Activated naive CD8-positive, alpha-beta T cell treated with anti-CD3 and anti-CD28 coated beads, Interleukin-2, amount 10 ng/mL, durations not matched to agents 7 days and 5 days (primary cell): ENCODE results near the gene TULP3. TPM values are rescaled to one million over a fixed set of nuclear protein-coding genes. Genes with fewer than 3 reads are reported as not detected.

ENCODE experiments used
- ATAC-seq: fragments of 150-1000 bp; cut with Tn5 transposase; one replicate; pipeline ENCODE4 v1.10.0; 2021; ENCODE audit warnings: low read depth, moderate library complexity
- POLR2A ChIA-PET: fragments of 350-600 bp; sonication (Branson Sonifier 250); formaldehyde crosslinking; loops from one replicate; lab custom pipeline; 2021; ENCODE audit warnings: antibody characterized with exemption; lab: Charles Lee
- DNase-seq: peaks from one replicate; pipeline ENCODE4 v3.0.0; 2021
- H3K27ac Mint-ChIP-seq: one replicate; pipeline ENCODE4 v1.8.0; 2022; ENCODE audit warnings: mild to moderate bottlenecking, mixed read lengths
- H3K27me3 Mint-ChIP-seq: one replicate; pipeline ENCODE4 v1.8.0; 2022; ENCODE audit warnings: mild to moderate bottlenecking, moderate library complexity, mixed read lengths
- H3K36me3 Mint-ChIP-seq: one replicate; pipeline ENCODE4 v1.8.0; 2021; ENCODE audit warnings: mild to moderate bottlenecking, mixed read lengths
- H3K4me1 Mint-ChIP-seq: one replicate; pipeline ENCODE4 v1.8.0; 2021; ENCODE audit warnings: mixed read lengths
- H3K4me3 Mint-ChIP-seq: one replicate; pipeline ENCODE4 v1.8.0; 2022; ENCODE audit warnings: mild to moderate bottlenecking, moderate library complexity, mixed read lengths
- H3K9me3 Mint-ChIP-seq: one replicate; pipeline ENCODE4 v1.8.0; 2021; ENCODE audit warnings: mixed read lengths
- total RNA-seq, 2 experiments: library from RNA; stranded (reverse); gene quantifications; one replicate each; pipeline ENCODE4 v1.2.3, GENCODE V29; 2021

Gene TULP3
- total RNA-seq: 1 to 10 TPM; 8.1 TPM

- H3K27ac Mint-ChIP-seq: peak within 1 kb of the TSS; percentile 83
- H3K9me3 Mint-ChIP-seq: no peaks in the 10 kb centered on the region
- DNase-seq (peak; percentile 95), ATAC-seq (peak; percentile 98)
- H3K27me3 Mint-ChIP-seq: no peaks in the 10 kb centered on the region
- H3K36me3 Mint-ChIP-seq: peaks cover 8% of the 10 kb centered on the region
- peak within 1 kb of the TSS; percentile 96 for H3K4me3 Mint-ChIP-seq
- POLR2A ChIA-PET: interaction anchor here (0.8 to 2.1 kb wide), 7 partner anchors 11 to 200 kb away, joined by 3 to 18 read pairs (median 3); partner anchors contain the start of genes FOXM1 and RHNO1
- H3K4me1 Mint-ChIP-seq: peaks cover 24% of the 10 kb centered on the region
Measured at GRCh38 chr12:2890388-2891239, at the start of gene TULP3. Gene TULP3, plus strand, starts transcription at chr12:2890891. Its CDS starts 57 bp downstream, at chr12:2890948.

- no peak overlapping the region for H3K27ac Mint-ChIP-seq
- H3K27me3 Mint-ChIP-seq: no peaks in the 10 kb centered on the region
- no peaks in the 10 kb centered on the region for H3K9me3 Mint-ChIP-seq
- no peak overlapping the region for H3K4me3 Mint-ChIP-seq
- ATAC-seq (no peak), DNase-seq (no peak)
- peaks cover 10% of the 10 kb centered on the region for H3K36me3 Mint-ChIP-seq
- POLR2A ChIA-PET: no interaction called here
- peaks cover 2% of the 10 kb centered on the region for H3K4me1 Mint-ChIP-seq
Measured at GRCh38 chr12:2841056-2841650, 49.5 kb upstream of the TULP3 start.

- no peak for ATAC-seq
- POLR2A ChIA-PET: no interaction called here
- Mint-ChIP-seq H3K27me3 (no peaks in the 10 kb centered on the region), H3K9me3 (no peaks in the 10 kb centered on the region), H3K36me3 (peaks cover 6% of the 10 kb centered on the region), H3K27ac (no peak overlapping the region), H3K4me1 (peaks cover 2% of the 10 kb centered on the region), H3K4me3 (no peak overlapping the region)
- no peak for DNase-seq
Measured at GRCh38 chr12:2842948-2843347, 47.7 kb upstream of the TULP3 start.

- no peak overlapping the region for H3K4me3 Mint-ChIP-seq
Measured at GRCh38 chr12:2844786-2845185, 45.9 kb upstream of the TULP3 start.

GRCh38 chr12:2845280-2845679 is 45.4 kb upstream of the TULP3 start:
- peaks cover 2% of the 10 kb centered on the region for H3K36me3 Mint-ChIP-seq
- H3K27ac Mint-ChIP-seq: no peak overlapping the region
- ATAC-seq (no peak), DNase-seq (no peak)
- H3K4me3 Mint-ChIP-seq: no peak overlapping the region
- POLR2A ChIA-PET: no interaction called here
- no peaks in the 10 kb centered on the region for H3K4me1 Mint-ChIP-seq
- no peaks in the 10 kb centered on the region for H3K27me3 Mint-ChIP-seq
- no peaks in the 10 kb centered on the region for H3K9me3 Mint-ChIP-seq

More at GRCh38 chr12:2844786-2845185, 45.9 kb upstream of the TULP3 start:
- no peak overlapping the region for H3K27ac Mint-ChIP-seq
- POLR2A ChIA-PET: no interaction called here
- H3K4me1 Mint-ChIP-seq: no peaks in the 10 kb centered on the region
- no peaks in the 10 kb centered on the region for H3K27me3 Mint-ChIP-seq
- H3K36me3 Mint-ChIP-seq: peaks cover 2% of the 10 kb centered on the region
- DNase-seq (no peak), ATAC-seq (no peak)
- no peaks in the 10 kb centered on the region for H3K9me3 Mint-ChIP-seq

GRCh38 chr12:2851931-2852330 is 38.8 kb upstream of the TULP3 start:
- H3K4me3 Mint-ChIP-seq: no peak overlapping the region
- H3K27ac Mint-ChIP-seq: no peak overlapping the region
- H3K9me3 Mint-ChIP-seq: no peaks in the 10 kb centered on the region
- peaks cover 2% of the 10 kb centered on the region for H3K4me1 Mint-ChIP-seq
- peaks cover 2% of the 10 kb centered on the region for H3K36me3 Mint-ChIP-seq
- no peak for DNase-seq
- POLR2A ChIA-PET: interaction anchor here (0.7 to 0.9 kb wide), 2 partner anchors 11 to 1232 kb away, joined by 3 read pairs; no protein-coding TSS in a partner anchor
- H3K27me3 Mint-ChIP-seq: no peaks in the 10 kb centered on the region
- ATAC-seq: no peak

- peaks cover 2% of the 10 kb centered on the region for H3K36me3 Mint-ChIP-seq
- no peak overlapping the region for H3K27ac Mint-ChIP-seq
- H3K27me3 Mint-ChIP-seq: no peaks in the 10 kb centered on the region
- no peaks in the 10 kb centered on the region for H3K9me3 Mint-ChIP-seq
- no peak overlapping the region for H3K4me3 Mint-ChIP-seq
- ATAC-seq: peak; percentile 51
- POLR2A ChIA-PET: no interaction called here
- peak; percentile 62 for DNase-seq
- peaks cover 2% of the 10 kb centered on the region for H3K4me1 Mint-ChIP-seq
Measured at GRCh38 chr12:2853626-2854025, 37.1 kb upstream of the TULP3 start.

- Mint-ChIP-seq H3K27ac (no peak overlapping the region), H3K9me3 (no peaks in the 10 kb centered on the region), H3K27me3 (no peaks in the 10 kb centered on the region), H3K4me1 (peaks cover 2% of the 10 kb centered on the region), H3K36me3 (peaks cover 9% of the 10 kb centered on the region), H3K4me3 (no peak overlapping the region)
- DNase-seq: no peak
- ATAC-seq: no peak
- POLR2A ChIA-PET: interaction anchor here (0.5 to 1.1 kb wide), 2 partner anchors 25 to 28 kb away, joined by 3 read pairs; no protein-coding TSS in a partner anchor
Measured at GRCh38 chr12:2854669-2855453, 35.8 kb upstream of the TULP3 start.

- no peak overlapping the region for H3K27ac Mint-ChIP-seq
- DNase-seq (no peak), ATAC-seq (no peak)
- H3K27me3 Mint-ChIP-seq: no peaks in the 10 kb centered on the region
- peaks cover 2% of the 10 kb centered on the region for H3K4me1 Mint-ChIP-seq
- no peaks in the 10 kb centered on the region for H3K9me3 Mint-ChIP-seq
- POLR2A ChIA-PET: no interaction called here
- H3K4me3 Mint-ChIP-seq: no peak overlapping the region
- H3K36me3 Mint-ChIP-seq: peaks cover 15% of the 10 kb centered on the region
Measured at GRCh38 chr12:2855546-2855945, 35.1 kb upstream of the TULP3 start.

- Mint-ChIP-seq H3K4me3 (no peak overlapping the region), H3K36me3 (peaks cover 16% of the 10 kb centered on the region), H3K4me1 (peaks cover 2% of the 10 kb centered on the region), H3K9me3 (no peaks in the 10 kb centered on the region), H3K27me3 (no peaks in the 10 kb centered on the region), H3K27ac (peak overlapping the region; percentile 63)
- ATAC-seq: no peak
- DNase-seq: no peak
- POLR2A ChIA-PET: no interaction called here
Measured at GRCh38 chr12:2856051-2856450, 34.6 kb upstream of the TULP3 start.

- POLR2A ChIA-PET: interaction anchor here (0.6 kb wide), 1 partner anchor 18 kb away, joined by 4 read pairs; no protein-coding TSS in a partner anchor
Measured at GRCh38 chr12:2857021-2857431, 33.7 kb upstream of the TULP3 start, which contains the start of gene TEX52. Gene TEX52, minus strand, starts transcription at chr12:2857039. Its CDS starts 13 bp downstream, at chr12:2857026.

GRCh38 chr12:2857576-2857975 is 33.1 kb upstream of the TULP3 start:
- H3K36me3 Mint-ChIP-seq: peaks cover 25% of the 10 kb centered on the region
- POLR2A ChIA-PET: interaction anchor here (0.6 kb wide), 1 partner anchor 18 kb away, joined by 4 read pairs; no protein-coding TSS in a partner anchor
- DNase-seq: no peak
- ATAC-seq: no peak
- H3K27me3 Mint-ChIP-seq: no peaks in the 10 kb centered on the region
- H3K4me1 Mint-ChIP-seq: peaks cover 2% of the 10 kb centered on the region
- no peak overlapping the region for H3K27ac Mint-ChIP-seq
- no peak overlapping the region for H3K4me3 Mint-ChIP-seq
- no peaks in the 10 kb centered on the region for H3K9me3 Mint-ChIP-seq

More at GRCh38 chr12:2857021-2857431, 33.7 kb upstream of the TULP3 start, which contains the start of gene TEX52:
- H3K9me3 Mint-ChIP-seq: no peaks in the 10 kb centered on the region
- no peak for DNase-seq
- no peak within 1 kb of the TSS for H3K4me3 Mint-ChIP-seq
- ATAC-seq: no peak
- peaks cover 2% of the 10 kb centered on the region for H3K4me1 Mint-ChIP-seq
- peaks cover 22% of the 10 kb centered on the region for H3K36me3 Mint-ChIP-seq
- H3K27me3 Mint-ChIP-seq: no peaks in the 10 kb centered on the region
- H3K27ac Mint-ChIP-seq: peak within 1 kb of the TSS; percentile 64

- no peak for ATAC-seq
- H3K4me3 Mint-ChIP-seq: no peak overlapping the region
- peaks cover 31% of the 10 kb centered on the region for H3K36me3 Mint-ChIP-seq
- POLR2A ChIA-PET: interaction anchor here (1.9 kb wide), 1 partner anchor 18 kb away, joined by 5 read pairs; the partner anchor contains the start of genes FOXM1 and RHNO1
- H3K9me3 Mint-ChIP-seq: no peaks in the 10 kb centered on the region
- peaks cover 2% of the 10 kb centered on the region for H3K4me1 Mint-ChIP-seq
- DNase-seq: no peak
- no peak overlapping the region for H3K27ac Mint-ChIP-seq
- H3K27me3 Mint-ChIP-seq: no peaks in the 10 kb centered on the region
Measured at GRCh38 chr12:2858334-2858733, 32.4 kb upstream of the TULP3 start.
